ENCODE measurements around the gene CTNNA2.

CTNNA2 gene

GRCh38 chr2:80429251-80429650 is 916.4 kb downstream of the CTNNA2 start:
- peak; percentile 62; the same call in 1 of the 3 replicates for ATAC-seq
- TF ChIP-seq GLIS3 (CRISPR knock-in tag; IDR thresholded peaks at IDR 0.05): no peak
- no peak for TF ChIP-seq CREB5 (CRISPR knock-in tag; IDR thresholded peaks at IDR 0.05; ENCODE audit: low read depth)
- no peak for TF ChIP-seq CSDC2 (CRISPR knock-in tag; IDR thresholded peaks at IDR 0.05)
- no peak for TF ChIP-seq SNAI2 (CRISPR knock-in tag; IDR thresholded peaks at IDR 0.05)
- TF ChIP-seq ISL1 (CRISPR knock-in tag; IDR thresholded peaks at IDR 0.05): no peak
- no peak for TF ChIP-seq TSHZ2 (CRISPR knock-in tag; IDR thresholded peaks at IDR 0.05)
- no peak for TF ChIP-seq ZFP3 (CRISPR knock-in tag; IDR thresholded peaks at IDR 0.05)
- TF ChIP-seq BACH2 (CRISPR knock-in tag; IDR thresholded peaks at IDR 0.05; ENCODE audit: borderline replicate concordance): no peak
- no peak for TF ChIP-seq ESRRG (CRISPR knock-in tag; IDR thresholded peaks at IDR 0.05)
- TF ChIP-seq ZNF8 (CRISPR knock-in tag; IDR thresholded peaks at IDR 0.05): no peak
- TF ChIP-seq, protein P1, sequence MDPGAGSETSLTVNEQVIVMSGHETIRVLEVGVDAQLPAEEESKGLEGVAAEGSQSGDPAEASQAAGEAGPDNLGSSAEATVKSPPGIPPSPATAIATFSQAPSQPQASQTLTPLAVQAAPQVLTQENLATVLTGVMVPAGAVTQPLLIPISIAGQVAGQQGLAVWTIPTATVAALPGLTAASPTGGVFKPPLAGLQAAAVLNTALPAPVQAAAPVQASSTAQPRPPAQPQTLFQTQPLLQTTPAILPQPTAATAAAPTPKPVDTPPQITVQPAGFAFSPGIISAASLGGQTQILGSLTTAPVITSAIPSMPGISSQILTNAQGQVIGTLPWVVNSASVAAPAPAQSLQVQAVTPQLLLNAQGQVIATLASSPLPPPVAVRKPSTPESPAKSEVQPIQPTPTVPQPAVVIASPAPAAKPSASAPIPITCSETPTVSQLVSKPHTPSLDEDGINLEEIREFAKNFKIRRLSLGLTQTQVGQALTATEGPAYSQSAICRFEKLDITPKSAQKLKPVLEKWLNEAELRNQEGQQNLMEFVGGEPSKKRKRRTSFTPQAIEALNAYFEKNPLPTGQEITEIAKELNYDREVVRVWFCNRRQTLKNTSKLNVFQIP (CRISPR knock-in tag; IDR thresholded peaks at IDR 0.05; ENCODE audit: borderline replicate concordance, low read depth): no peak
- no peak for TF ChIP-seq OSR1 (CRISPR knock-in tag; IDR thresholded peaks at IDR 0.05)
- TF ChIP-seq ZNF565 (CRISPR knock-in tag; conservative IDR thresholded peaks at IDR 0.05; ENCODE audit: low read depth): no peak
- TF ChIP-seq TOX (CRISPR knock-in tag; IDR thresholded peaks at IDR 0.05; ENCODE audit: borderline replicate concordance): no peak

GRCh38 chr2:80437959-80438358 is 925.1 kb downstream of the CTNNA2 start:
- no peak for TF ChIP-seq ZFP3 (CRISPR knock-in tag; IDR thresholded peaks at IDR 0.05)
- no peak for TF ChIP-seq ZC3H10 (CRISPR knock-in tag; IDR thresholded peaks at IDR 0.05)
- no peak for TF ChIP-seq CSDC2 (CRISPR knock-in tag; IDR thresholded peaks at IDR 0.05)
- TF ChIP-seq CSRNP3 (CRISPR knock-in tag; IDR thresholded peaks at IDR 0.05): no peak
- TF ChIP-seq BACH2 (CRISPR knock-in tag; IDR thresholded peaks at IDR 0.05; ENCODE audit: borderline replicate concordance): no peak
- TF ChIP-seq ISL1 (CRISPR knock-in tag; IDR thresholded peaks at IDR 0.05): no peak
- no peak for TF ChIP-seq ESRRG (CRISPR knock-in tag; IDR thresholded peaks at IDR 0.05)
- TF ChIP-seq ZNF70 (CRISPR knock-in tag; IDR thresholded peaks at IDR 0.05): no peak
- TF ChIP-seq, protein P1 (CRISPR knock-in tag; IDR thresholded peaks at IDR 0.05; ENCODE audit: borderline replicate concordance, low read depth): no peak
- no peak for TF ChIP-seq CREB5 (CRISPR knock-in tag; IDR thresholded peaks at IDR 0.05; ENCODE audit: low read depth)
- no peak for TF ChIP-seq ARNTL (CRISPR knock-in tag; IDR thresholded peaks at IDR 0.05; ENCODE audit: borderline replicate concordance, low read depth)
- no peak for TF ChIP-seq PATZ1 (CRISPR knock-in tag; IDR thresholded peaks at IDR 0.05; ENCODE audit: borderline replicate concordance)
- TF ChIP-seq OSR1 (CRISPR knock-in tag; IDR thresholded peaks at IDR 0.05): no peak
- TF ChIP-seq GLIS3 (CRISPR knock-in tag; IDR thresholded peaks at IDR 0.05): no peak
- no peak for TF ChIP-seq ZNF8 (CRISPR knock-in tag; IDR thresholded peaks at IDR 0.05)
- TF ChIP-seq TOX (CRISPR knock-in tag; IDR thresholded peaks at IDR 0.05; ENCODE audit: borderline replicate concordance): no peak
- no peak for TF ChIP-seq RARB (CRISPR knock-in tag; IDR thresholded peaks at IDR 0.05)
- TF ChIP-seq ZNF565 (CRISPR knock-in tag; conservative IDR thresholded peaks at IDR 0.05; ENCODE audit: low read depth): no peak
- TF ChIP-seq TCF4 (CRISPR knock-in tag; IDR thresholded peaks at IDR 0.05; ENCODE audit: borderline replicate concordance): no peak
- no peak for TF ChIP-seq PPARA (CRISPR knock-in tag; IDR thresholded peaks at IDR 0.05; ENCODE audit: borderline replicate concordance)
- no peak for ATAC-seq
